ENCODE results near the gene GSPT1.

GRCh38 chr16:11828696-11829095 lies 87.1 kb downstream of the GSPT1 start:
- TF ChIP-seq, protein P1, sequence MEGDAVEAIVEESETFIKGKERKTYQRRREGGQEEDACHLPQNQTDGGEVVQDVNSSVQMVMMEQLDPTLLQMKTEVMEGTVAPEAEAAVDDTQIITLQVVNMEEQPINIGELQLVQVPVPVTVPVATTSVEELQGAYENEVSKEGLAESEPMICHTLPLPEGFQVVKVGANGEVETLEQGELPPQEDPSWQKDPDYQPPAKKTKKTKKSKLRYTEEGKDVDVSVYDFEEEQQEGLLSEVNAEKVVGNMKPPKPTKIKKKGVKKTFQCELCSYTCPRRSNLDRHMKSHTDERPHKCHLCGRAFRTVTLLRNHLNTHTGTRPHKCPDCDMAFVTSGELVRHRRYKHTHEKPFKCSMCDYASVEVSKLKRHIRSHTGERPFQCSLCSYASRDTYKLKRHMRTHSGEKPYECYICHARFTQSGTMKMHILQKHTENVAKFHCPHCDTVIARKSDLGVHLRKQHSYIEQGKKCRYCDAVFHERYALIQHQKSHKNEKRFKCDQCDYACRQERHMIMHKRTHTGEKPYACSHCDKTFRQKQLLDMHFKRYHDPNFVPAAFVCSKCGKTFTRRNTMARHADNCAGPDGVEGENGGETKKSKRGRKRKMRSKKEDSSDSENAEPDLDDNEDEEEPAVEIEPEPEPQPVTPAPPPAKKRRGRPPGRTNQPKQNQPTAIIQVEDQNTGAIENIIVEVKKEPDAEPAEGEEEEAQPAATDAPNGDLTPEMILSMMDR (IDR thresholded peaks at IDR 0.05; ENCODE audit: low read depth, low read length) = no peak
- TF ChIP-seq EZH2phosphoT487 (IDR thresholded peaks at IDR 0.05; ENCODE audit: low read depth) = no peak
